ENCODE data around the gene MBLAC2. TPM values are rescaled to one million over a fixed set of nuclear protein-coding genes. Genes with fewer than 3 reads are reported as not detected.

Gene MBLAC2
- total and polyA plus RNA-seq, 2 experiments from 2014 or later, result 8.2 to 9.8 TPM

DNA sequence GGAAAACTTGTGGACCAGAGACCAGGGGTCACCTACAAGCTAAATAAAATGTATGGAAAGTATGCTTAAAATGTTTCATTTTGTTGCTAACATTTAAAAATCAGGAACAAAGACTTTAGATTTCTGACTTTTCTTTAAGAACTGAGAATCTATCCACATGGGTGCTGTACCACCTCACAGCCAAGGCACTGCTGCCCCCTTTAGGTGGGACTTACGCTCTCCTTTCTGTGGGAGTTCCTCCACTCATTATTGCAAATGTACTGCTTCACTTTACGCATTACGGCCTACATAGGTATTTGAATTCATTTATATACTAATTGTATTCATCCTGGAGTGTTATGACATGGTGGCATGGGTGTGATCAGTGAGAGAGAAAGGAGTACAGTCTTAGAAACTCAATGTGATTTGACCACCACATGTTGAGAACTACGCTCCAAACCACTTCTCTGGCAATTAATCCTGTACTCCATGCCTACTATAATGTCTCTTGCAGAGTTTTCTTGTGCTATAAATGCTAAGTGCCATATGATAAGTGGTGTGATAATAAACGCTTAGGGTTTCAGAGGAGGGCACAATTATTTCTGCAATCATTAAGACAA is 40.4 kb downstream of the MBLAC2 start:
- peak; percentile 63 for DNase-seq (ENCODE audit: low read depth in 1 of 2, low spot score in 1 of 2)
- Histone ChIP-seq H3K9me3 (ENCODE audit: low read depth) (no peaks in the 10 kb centered on the region), H3K4me1 (ENCODE audit: low read depth) (peaks cover 21% of the 10 kb centered on the region), H3K36me3 (no peaks in the 10 kb centered on the region), H3K27ac (no peak overlapping the region), H3K4me3 (no peak overlapping the region), H3K27me3 (no peaks in the 10 kb centered on the region)
- TF ChIP-seq, protein P1, sequence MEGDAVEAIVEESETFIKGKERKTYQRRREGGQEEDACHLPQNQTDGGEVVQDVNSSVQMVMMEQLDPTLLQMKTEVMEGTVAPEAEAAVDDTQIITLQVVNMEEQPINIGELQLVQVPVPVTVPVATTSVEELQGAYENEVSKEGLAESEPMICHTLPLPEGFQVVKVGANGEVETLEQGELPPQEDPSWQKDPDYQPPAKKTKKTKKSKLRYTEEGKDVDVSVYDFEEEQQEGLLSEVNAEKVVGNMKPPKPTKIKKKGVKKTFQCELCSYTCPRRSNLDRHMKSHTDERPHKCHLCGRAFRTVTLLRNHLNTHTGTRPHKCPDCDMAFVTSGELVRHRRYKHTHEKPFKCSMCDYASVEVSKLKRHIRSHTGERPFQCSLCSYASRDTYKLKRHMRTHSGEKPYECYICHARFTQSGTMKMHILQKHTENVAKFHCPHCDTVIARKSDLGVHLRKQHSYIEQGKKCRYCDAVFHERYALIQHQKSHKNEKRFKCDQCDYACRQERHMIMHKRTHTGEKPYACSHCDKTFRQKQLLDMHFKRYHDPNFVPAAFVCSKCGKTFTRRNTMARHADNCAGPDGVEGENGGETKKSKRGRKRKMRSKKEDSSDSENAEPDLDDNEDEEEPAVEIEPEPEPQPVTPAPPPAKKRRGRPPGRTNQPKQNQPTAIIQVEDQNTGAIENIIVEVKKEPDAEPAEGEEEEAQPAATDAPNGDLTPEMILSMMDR (IDR thresholded peaks at IDR 0.05; ENCODE audit: low read depth, low read length), result peak; percentile 77

DNA sequence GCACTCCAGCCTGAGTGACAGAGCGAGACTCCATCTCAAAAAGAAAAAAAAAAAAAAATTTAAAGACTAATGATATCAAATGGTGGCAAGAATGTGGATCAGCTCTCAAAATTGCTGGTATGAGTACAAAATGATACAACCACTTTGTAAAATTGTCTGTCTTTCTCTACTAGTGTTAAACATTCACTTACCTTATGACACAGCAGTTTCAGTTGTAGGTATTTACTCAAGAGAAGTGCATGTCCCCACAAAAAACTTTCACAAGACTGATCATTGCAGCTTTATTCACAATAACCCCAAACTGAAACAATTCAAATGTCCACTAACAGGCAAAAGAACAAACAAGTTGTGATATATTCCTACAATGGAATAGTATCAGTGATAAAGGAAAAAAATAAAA is 50.3 kb downstream of the MBLAC2 start:
- H3K27me3 ChIP-seq, result no peaks in the 10 kb centered on the region

DNA sequence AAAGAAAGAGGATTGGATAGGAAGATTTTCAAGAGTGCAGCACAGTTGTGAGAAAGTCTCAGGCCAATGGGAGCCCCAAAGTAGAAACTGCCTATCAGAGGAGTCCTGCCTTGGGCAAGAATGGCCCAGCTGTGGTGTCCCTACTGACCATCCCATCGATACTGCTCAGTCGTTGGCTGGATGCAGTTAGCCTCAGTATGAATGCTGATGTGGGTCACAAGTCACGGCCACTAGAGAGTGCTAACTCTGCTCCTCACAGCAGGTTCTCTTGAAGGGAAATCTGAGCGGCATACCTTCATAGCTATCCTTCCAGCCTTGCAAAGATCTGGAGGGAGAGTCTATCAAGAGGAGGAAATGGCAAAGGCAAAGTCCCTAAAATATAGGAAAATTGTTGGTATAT is 53.4 kb downstream of the MBLAC2 start:
- Histone ChIP-seq H3K27ac (no peak overlapping the region), H3K36me3 (no peaks in the 10 kb centered on the region), H3K4me1 (ENCODE audit: low read depth) (no peaks in the 10 kb centered on the region), H3K9me3 (ENCODE audit: low read depth) (no peaks in the 10 kb centered on the region), H3K27me3 (no peaks in the 10 kb centered on the region), H3K4me3 (no peak overlapping the region)
- TF ChIP-seq, protein P1 (IDR thresholded peaks at IDR 0.05; ENCODE audit: low read depth, low read length), result peak; percentile 21
- peak; percentile 20 to 63 for DNase-seq (ENCODE audit: low read depth in 1 of 2, low spot score in 1 of 2)

More for the DNA sequence above, 50.3 kb downstream of the MBLAC2 start:
- Histone ChIP-seq H3K4me3 (no peak overlapping the region), H3K36me3 (no peaks in the 10 kb centered on the region), H3K9me3 (ENCODE audit: low read depth) (no peaks in the 10 kb centered on the region), H3K27ac (no peak overlapping the region), H3K4me1 (ENCODE audit: low read depth) (no peaks in the 10 kb centered on the region)
- DNase-seq (ENCODE audit: low read depth in 1 of 2, low spot score in 1 of 2), result no peak
- TF ChIP-seq, protein P1 (IDR thresholded peaks at IDR 0.05; ENCODE audit: low read depth, low read length), result no peak

DNA sequence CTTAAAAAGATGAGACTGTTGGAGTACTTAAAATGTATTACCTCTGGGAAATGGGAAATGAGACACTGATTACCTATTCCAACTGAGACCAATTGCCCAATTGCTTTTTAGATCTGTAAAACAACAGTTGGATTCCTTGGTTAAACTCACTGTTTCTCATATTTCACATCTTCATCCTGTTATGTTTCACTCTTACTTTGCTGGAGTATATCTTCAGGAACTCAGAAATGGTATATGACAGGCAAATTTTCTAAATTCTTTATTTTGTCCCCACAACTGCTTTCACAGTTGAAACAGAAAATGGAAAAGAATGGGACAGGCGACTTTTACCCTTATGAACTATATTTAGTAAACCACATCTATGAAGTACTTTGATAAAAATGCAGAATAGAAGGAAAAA is 56.4 kb downstream of the MBLAC2 start:
- no peaks in the 10 kb centered on the region for H3K36me3 ChIP-seq
- no peak overlapping the region for H3K4me3 ChIP-seq
- no peak for DNase-seq (ENCODE audit: low read depth in 1 of 2, low spot score in 1 of 2)
- no peaks in the 10 kb centered on the region for H3K27me3 ChIP-seq
- no peaks in the 10 kb centered on the region for H3K4me1 ChIP-seq (ENCODE audit: low read depth)
- no peak overlapping the region for H3K27ac ChIP-seq
- no peaks in the 10 kb centered on the region for H3K9me3 ChIP-seq (ENCODE audit: low read depth)
- TF ChIP-seq, protein P1 (IDR thresholded peaks at IDR 0.05; ENCODE audit: low read depth, low read length), result no peak

DNA sequence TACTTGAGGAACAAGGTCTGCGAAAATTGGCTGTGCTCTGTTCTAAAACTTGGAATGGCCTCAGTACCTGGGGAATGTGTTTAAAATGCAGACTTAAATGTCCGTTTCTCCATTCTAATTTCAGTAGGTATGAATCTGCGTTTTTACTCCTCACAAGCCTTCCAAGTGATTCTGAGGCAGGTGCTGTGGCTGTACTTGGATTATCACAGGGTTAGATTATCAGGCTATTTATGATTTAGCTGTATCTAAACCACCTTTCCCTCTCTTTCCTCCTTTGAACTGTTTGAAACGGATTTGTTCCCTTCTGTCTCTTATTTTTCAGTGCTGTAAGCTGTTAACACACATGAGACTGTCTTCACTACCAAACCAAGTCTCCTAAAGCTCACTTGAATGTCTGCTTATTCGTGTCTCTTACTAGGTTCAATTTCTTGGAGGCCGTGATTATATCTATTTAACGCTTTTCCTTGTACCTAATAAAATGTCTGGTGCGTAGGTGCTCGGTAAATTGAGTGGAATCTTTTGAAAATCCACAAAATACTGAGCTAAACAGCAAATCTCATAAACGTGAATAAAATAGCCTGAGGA is 64.3 kb downstream of the MBLAC2 start:
- TF ChIP-seq, protein P1 (IDR thresholded peaks at IDR 0.05; ENCODE audit: low read depth, low read length), result no peak
- Histone ChIP-seq H3K27ac (peak overlapping the region; percentile 92), H3K27me3 (no peaks in the 10 kb centered on the region), H3K4me1 (ENCODE audit: low read depth) (peaks cover 22% of the 10 kb centered on the region), H3K9me3 (ENCODE audit: low read depth) (no peaks in the 10 kb centered on the region), H3K36me3 (peaks cover 6% of the 10 kb centered on the region), H3K4me3 (peak overlapping the region; percentile 39)
- peak in 1 of 2 donors; percentile 13 for DNase-seq (ENCODE audit: low read depth in 1 of 2, low spot score in 1 of 2)
